ENCODE results near the gene PCDHB9.
"Not testable (repeated sequence)": the region's sequence is repeated elsewhere in the genome, so short reads cannot be mapped to it uniquely, and the experiment has no call there.

PCDHB9 gene

GRCh38 chr5:141155540-141156374 lies 31.2 kb upstream of the PCDHB9 start:
- no peaks in the 10 kb centered on the region for H3K9me2 ChIP-seq (replicated peaks; ENCODE audit: low read depth, low read length)
- TF ChIP-seq EZH2phosphoT487 (IDR thresholded peaks at IDR 0.05; ENCODE audit: borderline replicate concordance): no peak
- peak; percentile 37 for TF ChIP-seq CTCF (conservative IDR thresholded peaks at IDR 0.05; ENCODE audit: low read length)
- H3K9ac ChIP-seq (ENCODE audit: low read depth, low read length, poor library complexity, severe bottlenecking): no peak overlapping the region
- H3K4me3 ChIP-seq (ENCODE audit: low read length, poor library complexity, severe bottlenecking): no peak overlapping the region
- H3K27me3 ChIP-seq (ENCODE audit: insufficient read depth, low read length, poor library complexity, severe bottlenecking): no peaks in the 10 kb centered on the region
- H3K4me1 ChIP-seq (ENCODE audit: insufficient read depth, low read length, poor library complexity, severe bottlenecking): no peaks in the 10 kb centered on the region
- no peaks in the 10 kb centered on the region for H4K20me1 ChIP-seq (ENCODE audit: insufficient read depth, low read length, poor library complexity, severe bottlenecking)
- H3K79me2 ChIP-seq (ENCODE audit: insufficient read depth, low read length): no peaks in the 10 kb centered on the region
- no peak overlapping the region for H2AFZ ChIP-seq (ENCODE audit: low read length)
- H3K36me3 ChIP-seq (ENCODE audit: insufficient read depth, low read length): no peaks in the 10 kb centered on the region
- no peaks in the 10 kb centered on the region for H3F3A ChIP-seq (ENCODE audit: low read depth)
- H3K4me2 ChIP-seq (ENCODE audit: low read depth, low read length, poor library complexity, severe bottlenecking): no peak overlapping the region
- H3K9me3 ChIP-seq (ENCODE audit: insufficient read depth, low read depth, low read length): 0 out of 2 replicates have a peak, but pooled peaks cover 4% of the 10 kb centered on the region

DNA sequence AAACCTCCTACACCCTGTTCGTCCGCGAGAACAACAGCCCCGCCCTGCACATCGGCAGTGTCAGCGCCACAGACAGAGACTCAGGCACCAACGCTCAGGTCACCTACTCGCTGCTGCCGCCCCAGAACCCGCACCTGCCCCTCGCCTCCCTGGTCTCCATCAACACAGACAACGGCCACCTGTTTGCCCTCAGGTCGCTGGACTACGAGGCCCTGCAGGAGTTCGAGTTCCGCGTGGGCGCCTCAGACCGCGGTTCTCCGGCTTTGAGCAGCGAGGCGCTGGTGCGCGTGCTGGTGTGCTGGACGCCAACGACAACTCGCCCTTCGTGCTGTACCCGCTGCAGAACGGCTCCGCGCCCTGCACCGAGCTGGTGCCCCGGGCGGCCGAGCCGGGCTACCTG lies 29.6 kb upstream of the PCDHB9 start:
- not testable (repeated sequence) for H2AFZ ChIP-seq (ENCODE audit: low read length); H3K9ac ChIP-seq (ENCODE audit: low read depth, low read length, poor library complexity, severe bottlenecking); H3K27me3 ChIP-seq (ENCODE audit: insufficient read depth, low read length, poor library complexity, severe bottlenecking); H3K36me3 ChIP-seq (ENCODE audit: insufficient read depth, low read length); H3K4me1 ChIP-seq (ENCODE audit: insufficient read depth, low read length, poor library complexity, severe bottlenecking); H3K4me2 ChIP-seq (ENCODE audit: low read depth, low read length, poor library complexity, severe bottlenecking); H3K9me3 ChIP-seq (ENCODE audit: insufficient read depth, low read depth, low read length); H4K20me1 ChIP-seq (ENCODE audit: insufficient read depth, low read length, poor library complexity, severe bottlenecking); H3F3A ChIP-seq (ENCODE audit: low read depth); H3K4me3 ChIP-seq (ENCODE audit: low read length, poor library complexity, severe bottlenecking); H3K79me2 ChIP-seq (ENCODE audit: insufficient read depth, low read length); H3K9me2 ChIP-seq (replicated peaks; ENCODE audit: low read depth, low read length)

DNA sequence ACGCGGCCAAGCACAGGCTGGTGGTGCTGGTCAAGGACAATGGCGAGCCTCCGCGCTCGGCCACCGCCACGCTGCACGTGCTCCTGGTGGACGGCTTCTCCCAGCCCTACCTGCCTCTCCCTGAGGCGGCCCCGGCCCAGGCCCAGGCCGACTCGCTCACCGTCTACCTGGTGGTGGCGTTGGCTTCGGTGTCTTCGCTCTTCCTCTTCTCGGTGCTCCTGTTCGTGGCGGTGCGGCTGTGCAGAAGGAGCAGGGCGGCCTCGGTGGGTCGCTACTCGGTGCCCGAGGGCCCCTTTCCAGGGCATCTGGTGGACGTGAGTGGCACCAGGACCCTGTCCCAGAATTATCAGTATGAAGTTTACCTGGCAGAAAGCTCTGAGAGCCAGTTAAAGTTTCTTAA lies 29.1 kb upstream of the PCDHB9 start:
- not testable (repeated sequence) for H3K9me2 ChIP-seq (replicated peaks; ENCODE audit: low read depth, low read length); H3K4me1 ChIP-seq (ENCODE audit: insufficient read depth, low read length, poor library complexity, severe bottlenecking); H3K4me2 ChIP-seq (ENCODE audit: low read depth, low read length, poor library complexity, severe bottlenecking)

GRCh38 chr5:141172381-141173204 lies 14.4 kb upstream of the PCDHB9 start, which contains the start of gene PCDHB7:
PCDHB7 (plus strand) TSS chr5:141172644; CDS start chr5:141172836, 192 bp downstream.
- H3K36me3 ChIP-seq (ENCODE audit: insufficient read depth, low read length): no peaks in the 10 kb centered on the region
- H3K4me3 ChIP-seq (ENCODE audit: low read length, poor library complexity, severe bottlenecking): no peak within 1 kb of the TSS
- no peaks in the 10 kb centered on the region for H3F3A ChIP-seq (ENCODE audit: low read depth)
- H3K9me2 ChIP-seq (replicated peaks; ENCODE audit: low read depth, low read length): no peaks in the 10 kb centered on the region
- H2AFZ ChIP-seq (ENCODE audit: low read length): no peak within 1 kb of the TSS
- H3K79me2 ChIP-seq (ENCODE audit: insufficient read depth, low read length): no peaks in the 10 kb centered on the region
- H3K4me1 ChIP-seq (ENCODE audit: insufficient read depth, low read length, poor library complexity, severe bottlenecking): no peaks in the 10 kb centered on the region
- H3K9ac ChIP-seq (ENCODE audit: low read depth, low read length, poor library complexity, severe bottlenecking): no peak within 1 kb of the TSS
- H3K4me2 ChIP-seq (ENCODE audit: low read depth, low read length, poor library complexity, severe bottlenecking): no peak within 1 kb of the TSS
- H4K20me1 ChIP-seq (ENCODE audit: insufficient read depth, low read length, poor library complexity, severe bottlenecking): no peaks in the 10 kb centered on the region
- no peaks in the 10 kb centered on the region for H3K9me3 ChIP-seq (ENCODE audit: insufficient read depth, low read depth, low read length)
- no peaks in the 10 kb centered on the region for H3K27me3 ChIP-seq (ENCODE audit: insufficient read depth, low read length, poor library complexity, severe bottlenecking)
- peak; percentile 43 for TF ChIP-seq CTCF (conservative IDR thresholded peaks at IDR 0.05; ENCODE audit: low read length)
- TF ChIP-seq EZH2phosphoT487 (IDR thresholded peaks at IDR 0.05; ENCODE audit: borderline replicate concordance): no peak

More for the DNA sequence above, 29.1 kb upstream of the PCDHB9 start:
- not testable (repeated sequence) for H3K4me3 ChIP-seq (ENCODE audit: low read length, poor library complexity, severe bottlenecking); H2AFZ ChIP-seq (ENCODE audit: low read length); H3K36me3 ChIP-seq (ENCODE audit: insufficient read depth, low read length); H3K9me3 ChIP-seq (ENCODE audit: insufficient read depth, low read depth, low read length); H3K27me3 ChIP-seq (ENCODE audit: insufficient read depth, low read length, poor library complexity, severe bottlenecking); H3K79me2 ChIP-seq (ENCODE audit: insufficient read depth, low read length); H3K9ac ChIP-seq (ENCODE audit: low read depth, low read length, poor library complexity, severe bottlenecking); H3F3A ChIP-seq (ENCODE audit: low read depth); H4K20me1 ChIP-seq (ENCODE audit: insufficient read depth, low read length, poor library complexity, severe bottlenecking)

DNA sequence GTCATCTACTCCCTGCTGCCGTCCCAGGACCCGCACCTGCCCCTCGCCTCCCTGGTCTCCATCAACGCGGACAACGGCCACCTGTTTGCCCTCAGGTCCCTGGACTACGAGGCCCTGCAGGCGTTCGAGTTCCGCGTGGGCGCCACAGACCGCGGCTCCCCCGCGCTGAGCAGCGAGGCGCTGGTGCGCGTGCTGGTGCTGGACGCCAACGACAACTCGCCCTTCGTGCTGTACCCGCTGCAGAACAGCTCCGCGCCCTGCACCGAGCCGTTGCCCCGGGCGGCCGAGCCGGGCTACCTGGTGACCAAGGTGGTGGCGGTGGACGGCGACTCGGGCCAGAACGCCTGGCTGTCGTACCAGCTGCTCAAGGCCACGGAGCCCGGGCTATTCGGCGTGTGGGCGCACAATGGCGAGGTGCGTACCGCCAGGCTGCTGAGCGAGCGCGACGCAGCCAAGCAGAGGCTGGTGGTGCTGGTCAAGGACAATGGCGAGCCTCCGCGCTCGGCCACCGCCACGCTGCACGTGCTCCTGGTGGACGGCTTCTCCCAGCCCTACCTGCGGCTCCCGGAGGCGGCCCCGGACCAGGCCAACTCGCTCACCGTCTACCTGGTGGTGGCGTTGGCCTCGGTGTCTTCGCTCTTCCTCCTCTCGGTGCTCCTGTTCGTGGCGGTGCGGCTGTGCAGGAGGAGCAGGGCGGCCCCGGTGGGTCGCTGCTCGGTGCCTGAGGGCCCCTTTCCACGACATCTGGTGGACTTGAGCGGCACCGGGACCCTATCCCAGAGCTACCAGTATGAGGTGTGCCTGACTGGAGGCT lies 12.5 kb upstream of the PCDHB9 start:
- not testable (repeated sequence) for H3K9ac ChIP-seq (ENCODE audit: low read depth, low read length, poor library complexity, severe bottlenecking); H3K9me3 ChIP-seq (ENCODE audit: insufficient read depth, low read depth, low read length); H3K4me2 ChIP-seq (ENCODE audit: low read depth, low read length, poor library complexity, severe bottlenecking); H3K27me3 ChIP-seq (ENCODE audit: insufficient read depth, low read length, poor library complexity, severe bottlenecking); H3K9me2 ChIP-seq (replicated peaks; ENCODE audit: low read depth, low read length); H3K36me3 ChIP-seq (ENCODE audit: insufficient read depth, low read length); H2AFZ ChIP-seq (ENCODE audit: low read length); H3F3A ChIP-seq (ENCODE audit: low read depth); H4K20me1 ChIP-seq (ENCODE audit: insufficient read depth, low read length, poor library complexity, severe bottlenecking); H3K79me2 ChIP-seq (ENCODE audit: insufficient read depth, low read length); H3K4me1 ChIP-seq (ENCODE audit: insufficient read depth, low read length, poor library complexity, severe bottlenecking); H3K4me3 ChIP-seq (ENCODE audit: low read length, poor library complexity, severe bottlenecking)

All from Loucy (cell line).